K562 (cell line): ENCODE measurements around the gene SLC26A11. TPM values are rescaled to one million over a fixed set of nuclear protein-coding genes. Genes with fewer than 3 reads are reported as not detected.

Experiments
- KDM1A ChIP-seq, 2 experiments: fragments of 450-650 bp; IDR thresholded peaks; 2 replicates each; pipeline ENCODE4 v1.6.1; 2016; ENCODE audit warnings: mild to moderate bottlenecking in 2 of 2
- POLR2G ChIP-seq: fragments of 200-400 bp; formaldehyde crosslinking; IDR thresholded peaks from 2 replicates; pipeline ENCODE4 v1.6.1; 2017; ENCODE audit warnings: low read depth, mild to moderate bottlenecking, antibody characterized with exemption, low read length, moderate library complexity
- RAD51 ChIP-seq: fragments of 450-650 bp; IDR thresholded peaks from 2 replicates; pipeline ENCODE4 v1.7.1; 2016; ENCODE audit warnings: low read depth, mild to moderate bottlenecking, borderline replicate concordance
- RB1 ChIP-seq: fragments of 450-650 bp; IDR thresholded peaks from 2 replicates; pipeline ENCODE4 v1.6.1; 2017; ENCODE audit warnings: low read depth, mild to moderate bottlenecking
- RBM25 ChIP-seq: fragments of 200-400 bp; formaldehyde crosslinking; IDR thresholded peaks from 2 replicates; pipeline ENCODE4 v1.6.1; 2018; ENCODE audit warnings: low read length, low read depth, moderate library complexity; ENCODE audit not compliant: severe bottlenecking
- SIN3A ChIP-seq, 2 experiments: fragments of 150-350 bp in 1 of 2; IDR thresholded peaks; 2 replicates each; pipeline ENCODE4 v1.6.1; 2011 to 2016; ENCODE audit warnings: borderline replicate concordance in 2 of 2, low read depth in 2 of 2, low read length in 2 of 2, mild to moderate bottlenecking in 2 of 2, moderate library complexity in 2 of 2; ENCODE audit not compliant: control insufficient read depth in 1 of 2
- SMAD1 ChIP-seq: fragments of 150-350 bp; IDR thresholded peaks from 2 replicates; pipeline ENCODE4 v1.6.1; 2014; ENCODE audit warnings: low read length, low read depth; ENCODE audit not compliant: partially characterized antibody
- SRSF9 ChIP-seq: fragments of 200-400 bp; formaldehyde crosslinking; IDR thresholded peaks from 2 replicates; pipeline ENCODE4 v1.6.1; 2017; ENCODE audit warnings: low read depth, low read length, borderline replicate concordance
- STAT5A ChIP-seq: IDR thresholded peaks from 2 replicates; pipeline ENCODE4 v1.6.1; 2012; ENCODE audit warnings: low read length, inconsistent platforms, borderline replicate concordance
- TFAP4 ChIP-seq: sonication (generic); formaldehyde crosslinking; IDR thresholded peaks from 2 replicates; pipeline ENCODE4 v1.8.0; 2022; ENCODE audit warnings: missing genetic modification reagents, mild to moderate bottlenecking, moderate library complexity, borderline replicate concordance
- polyA plus RNA-seq, 8 experiments: library from polyadenylated mRNA; depleted of rRNA in 4 of 8; stranded (reverse) in 5 of 8; unstranded in 3 of 8; fragments of >200 nt; fragmentation: Nextera tagmentation in 2 of 8; fragmentation: Illumina TruSeq in 1 of 8; extraction: Ambion mirVana in 2 of 8; extraction: Trizol in 1 of 8; gene quantifications; 2 replicates each; pipeline versions ENCODE4 v1.2.1 to v1.2.3, GENCODE V29; 2011 to 2014; ENCODE audit warnings: inconsistent platforms in 1 of 8, missing spikeins in 1 of 8
- total RNA-seq, 7 experiments: library from RNA; depleted of rRNA in 6 of 7; stranded (reverse); fragments of >200 nt in 6 of 7; fragmentation: Illumina TruSeq in 2 of 7; extraction: Trizol in 2 of 7; gene quantifications; 2 replicates each; pipeline versions ENCODE4 v1.2.1 to v1.2.3, GENCODE V29; 2011 to 2021; ENCODE audit warnings: low replicate concordance in 1 of 7
- TF ChIP-seq, protein P1 (sequence below), 2 experiments: fragments of 450-650 bp; formaldehyde crosslinking in 1 of 2; IDR thresholded peaks; 2 replicates each; pipeline versions ENCODE4 v1.4.0 to v1.6.1; 2014 to 2020; ENCODE audit warnings: mild to moderate bottlenecking in 2 of 2, borderline replicate concordance in 1 of 2, low read depth in 1 of 2
- TF ChIP-seq, protein P2 (sequence below): sonication (generic); formaldehyde crosslinking; IDR thresholded peaks from 2 replicates; pipeline ENCODE4 v1.5.0; 2020; ENCODE audit warnings: missing genetic modification reagents
- TF ChIP-seq, protein P3 (sequence below), 2 experiments: fragments of 200-800 bp in 1 of 2; sonication (Bioruptor generic) in 1 of 2; sonication (generic) in 1 of 2; formaldehyde crosslinking in 1 of 2; IDR thresholded peaks in 1 of 2; conservative IDR thresholded peaks in 1 of 2; 2 replicates each; pipeline versions ENCODE4 v1.5.0 to v1.6.1; 2016 to 2020; ENCODE audit warnings: missing compliant biosample characterization in 1 of 2, missing genetic modification characterization in 1 of 2, missing genetic modification reagents in 1 of 2

The SLC26A11 gene
- total and polyA plus RNA-seq, 9 of the 15 experiments (the other 6 are each of a cell fraction or from before 2014, with no cell fraction given) = 0.06 to 3.1 (median 1.2) TPM; not detected in 1

- TF ChIP-seq TFAP4 (CRISPR knock-in tag) (peak; percentile 85), STAT5A (peak; percentile 56), KDM1A (IDR thresholded peaks at IDR 0.05) (peak; percentile 62 to 68), SIN3A (IDR thresholded peaks at IDR 0.05; ENCODE audit: borderline replicate concordance in 2 of 2, control insufficient read depth in 1 of 2, low read depth in 2 of 2, low read length in 2 of 2) (0 out of 4 replicates have a peak, but pooled peaks of 1 of the 2 experiments have one; percentile 17), SMAD1 (no peak), SRSF9 (no peak), RBM25 (no peak), POLR2G (peak; percentile 13; the same call in 1 of the 2 replicates), RB1 (no peak), RAD51 (peak; percentile 97)
- TF ChIP-seq, protein P1, sequence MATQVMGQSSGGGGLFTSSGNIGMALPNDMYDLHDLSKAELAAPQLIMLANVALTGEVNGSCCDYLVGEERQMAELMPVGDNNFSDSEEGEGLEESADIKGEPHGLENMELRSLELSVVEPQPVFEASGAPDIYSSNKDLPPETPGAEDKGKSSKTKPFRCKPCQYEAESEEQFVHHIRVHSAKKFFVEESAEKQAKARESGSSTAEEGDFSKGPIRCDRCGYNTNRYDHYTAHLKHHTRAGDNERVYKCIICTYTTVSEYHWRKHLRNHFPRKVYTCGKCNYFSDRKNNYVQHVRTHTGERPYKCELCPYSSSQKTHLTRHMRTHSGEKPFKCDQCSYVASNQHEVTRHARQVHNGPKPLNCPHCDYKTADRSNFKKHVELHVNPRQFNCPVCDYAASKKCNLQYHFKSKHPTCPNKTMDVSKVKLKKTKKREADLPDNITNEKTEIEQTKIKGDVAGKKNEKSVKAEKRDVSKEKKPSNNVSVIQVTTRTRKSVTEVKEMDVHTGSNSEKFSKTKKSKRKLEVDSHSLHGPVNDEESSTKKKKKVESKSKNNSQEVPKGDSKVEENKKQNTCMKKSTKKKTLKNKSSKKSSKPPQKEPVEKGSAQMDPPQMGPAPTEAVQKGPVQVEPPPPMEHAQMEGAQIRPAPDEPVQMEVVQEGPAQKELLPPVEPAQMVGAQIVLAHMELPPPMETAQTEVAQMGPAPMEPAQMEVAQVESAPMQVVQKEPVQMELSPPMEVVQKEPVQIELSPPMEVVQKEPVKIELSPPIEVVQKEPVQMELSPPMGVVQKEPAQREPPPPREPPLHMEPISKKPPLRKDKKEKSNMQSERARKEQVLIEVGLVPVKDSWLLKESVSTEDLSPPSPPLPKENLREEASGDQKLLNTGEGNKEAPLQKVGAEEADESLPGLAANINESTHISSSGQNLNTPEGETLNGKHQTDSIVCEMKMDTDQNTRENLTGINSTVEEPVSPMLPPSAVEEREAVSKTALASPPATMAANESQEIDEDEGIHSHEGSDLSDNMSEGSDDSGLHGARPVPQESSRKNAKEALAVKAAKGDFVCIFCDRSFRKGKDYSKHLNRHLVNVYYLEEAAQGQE (IDR thresholded peaks at IDR 0.05; ENCODE audit: borderline replicate concordance) = peak; percentile 59
- TF ChIP-seq, protein P1 (CRISPR knock-in tag; IDR thresholded peaks at IDR 0.05; ENCODE audit: low read depth) = no peak
- TF ChIP-seq, protein P2, sequence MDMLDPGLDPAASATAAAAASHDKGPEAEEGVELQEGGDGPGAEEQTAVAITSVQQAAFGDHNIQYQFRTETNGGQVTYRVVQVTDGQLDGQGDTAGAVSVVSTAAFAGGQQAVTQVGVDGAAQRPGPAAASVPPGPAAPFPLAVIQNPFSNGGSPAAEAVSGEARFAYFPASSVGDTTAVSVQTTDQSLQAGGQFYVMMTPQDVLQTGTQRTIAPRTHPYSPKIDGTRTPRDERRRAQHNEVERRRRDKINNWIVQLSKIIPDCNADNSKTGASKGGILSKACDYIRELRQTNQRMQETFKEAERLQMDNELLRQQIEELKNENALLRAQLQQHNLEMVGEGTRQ (CRISPR knock-in tag) = peak; percentile 83
- TF ChIP-seq, protein P3, sequence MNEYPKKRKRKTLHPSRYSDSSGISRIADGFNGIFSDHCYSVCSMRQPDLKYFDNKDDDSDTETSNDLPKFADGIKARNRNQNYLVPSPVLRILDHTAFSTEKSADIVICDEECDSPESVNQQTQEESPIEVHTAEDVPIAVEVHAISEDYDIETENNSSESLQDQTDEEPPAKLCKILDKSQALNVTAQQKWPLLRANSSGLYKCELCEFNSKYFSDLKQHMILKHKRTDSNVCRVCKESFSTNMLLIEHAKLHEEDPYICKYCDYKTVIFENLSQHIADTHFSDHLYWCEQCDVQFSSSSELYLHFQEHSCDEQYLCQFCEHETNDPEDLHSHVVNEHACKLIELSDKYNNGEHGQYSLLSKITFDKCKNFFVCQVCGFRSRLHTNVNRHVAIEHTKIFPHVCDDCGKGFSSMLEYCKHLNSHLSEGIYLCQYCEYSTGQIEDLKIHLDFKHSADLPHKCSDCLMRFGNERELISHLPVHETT (CRISPR knock-in tag; conservative IDR thresholded peaks at IDR 0.05 in 1 of 2, IDR thresholded peaks at IDR 0.05 in 1 of 2) = no peak
Measured at GRCh38 chr17:80263253-80264204, 43.3 kb downstream of the SLC26A11 start (continued).
